ENCODE results near the gene HEXIM1.

GRCh38 chr17:45138911-45139532, 9.3 kb upstream of the HEXIM1 start:
- TF ChIP-seq EP300 (IDR thresholded peaks at IDR 0.05) (no peak), POLR2A (IDR thresholded peaks at IDR 0.05) (no peak), POLR2AphosphoS5 (IDR thresholded peaks at IDR 0.05) (no peak)

All from upper lobe of left lung (tissue), 4 donors.